H1 (cell line): ENCODE data around the gene ZBED1. TPM values are rescaled to one million over a fixed set of nuclear protein-coding genes. Genes with fewer than 3 reads are reported as not detected.

ENCODE experiments used
- CTCF ChIA-PET: fragments of 300-600 bp; sonication (Branson Sonifier 250); formaldehyde crosslinking; loops from one replicate; lab custom pipeline; 2021; ENCODE audit not compliant: partially characterized antibody; lab: Charles Lee
- POLR2A ChIA-PET: fragments of 300-600 bp; sonication (Branson Sonifier 250); formaldehyde crosslinking; loops from one replicate; lab custom pipeline; 2021; ENCODE audit warnings: inconsistent platforms; ENCODE audit not compliant: partially characterized antibody; lab: Charles Lee
- DNase-seq, 2 experiments: peaks; one replicate each; pipeline versions ENCODE4 v3.0.0 to v3.0.0-alpha.2; 2010 to 2022; ENCODE audit warnings: low spot score in 2 of 2, low read depth in 1 of 2, mixed read lengths in 1 of 2
- FAIRE-seq: peaks from 2 replicates; lab custom pipeline; 2011; peaks lifted over from hg19 to GRCh38; lab: Jason Lieb, UNC
- H2AFZ ChIP-seq: 2 replicates; pipeline ENCODE4 v1.8.1; 2012; ENCODE audit warnings: low read length, inconsistent platforms
- H2AK5ac ChIP-seq: 2 replicates; pipeline ENCODE4 v1.6.1; 2013; ENCODE audit warnings: low read depth, low read length
- H2BK120ac ChIP-seq: replicated peaks from 2 replicates; pipeline ENCODE3; 2013; ENCODE audit warnings: low read depth, low read length, inconsistent platforms
- H2BK12ac ChIP-seq: 2 replicates; pipeline ENCODE4 v1.6.1; 2013; ENCODE audit warnings: low read depth, low read length
- H2BK15ac ChIP-seq: 2 replicates; pipeline ENCODE4 v1.6.1; 2013; ENCODE audit warnings: low read length
- H2BK20ac ChIP-seq: 2 replicates; pipeline ENCODE4 v1.6.1; 2013; ENCODE audit warnings: low read length
- H2BK5ac ChIP-seq: 2 replicates; pipeline ENCODE4 v1.6.1; 2013; ENCODE audit warnings: low read depth, low read length
- H3K14ac ChIP-seq: 2 replicates; pipeline ENCODE4 v1.6.1; 2013; ENCODE audit warnings: inconsistent platforms; ENCODE audit not compliant: insufficient read length
- H3K18ac ChIP-seq: 2 replicates; pipeline ENCODE4 v1.6.1; 2013; ENCODE audit warnings: low read length; ENCODE audit errors: extremely low read depth
- H3K23ac ChIP-seq: 2 replicates; pipeline ENCODE4 v1.6.1; 2013; ENCODE audit warnings: inconsistent platforms; ENCODE audit not compliant: insufficient read length
- H3K23me2 ChIP-seq: 2 replicates; pipeline ENCODE4 v1.6.1; 2013; ENCODE audit warnings: low read depth, low read length
- H3K27ac ChIP-seq: 2 replicates; pipeline ENCODE4 v1.6.1; 2011; ENCODE audit warnings: low read depth, low read length, inconsistent platforms
- H3K27me3 ChIP-seq, 4 experiments: replicated peaks in 1 of 4; 1 replicate in 1 of 4; 2 replicates in 3 of 4; pipeline versions ENCODE4 v1.6.1 to v1.8.1; 2011 to 2013; ENCODE audit warnings: low read length in 3 of 4, mild to moderate bottlenecking in 3 of 4, inconsistent platforms in 2 of 4, mixed read lengths in 2 of 4, moderate library complexity in 1 of 4; ENCODE audit not compliant: control insufficient read depth in 3 of 4, insufficient read depth in 3 of 4; ENCODE audit errors: extremely low read depth in 1 of 4
- H3K36me3 ChIP-seq, 4 experiments: 2 replicates each; pipeline versions ENCODE4 v1.6.1 to v1.8.1; 2011 to 2013; ENCODE audit warnings: mild to moderate bottlenecking in 4 of 4, low read length in 3 of 4, moderate library complexity in 2 of 4, control low read depth in 1 of 4, inconsistent platforms in 1 of 4; ENCODE audit not compliant: insufficient read depth in 4 of 4, control insufficient read depth in 2 of 4
- H3K4ac ChIP-seq: replicated peaks from 2 replicates; pipeline ENCODE3; 2013; ENCODE audit warnings: low read length, low read depth, mixed read lengths, inconsistent platforms; ENCODE audit not compliant: insufficient read length
- H3K4me1 ChIP-seq, 4 experiments: replicated peaks in 1 of 4; 1 replicate in 1 of 4; 2 replicates in 3 of 4; pipeline versions ENCODE4 v1.6.1 to v1.8.1; 2011 to 2013; ENCODE audit warnings: low read length in 3 of 4, inconsistent platforms in 2 of 4, mixed read lengths in 1 of 4; ENCODE audit not compliant: insufficient read depth in 4 of 4, control insufficient read depth in 3 of 4
- H3K4me2 ChIP-seq, 2 experiments: 2 replicates each; pipeline versions ENCODE4 v1.6.1 to v1.8.1; 2011 to 2013; ENCODE audit warnings: low read depth in 2 of 2, low read length in 2 of 2, control low read depth in 1 of 2, inconsistent platforms in 1 of 2, mild to moderate bottlenecking in 1 of 2; ENCODE audit not compliant: insufficient read depth in 1 of 2
- H3K4me3 ChIP-seq, 4 experiments: fragments of 200-600, 300-600 bp in 1 of 4; sonication (generic), shearing (Covaris generic), sonication (Bioruptor Twin) in 1 of 4; 2 replicates each; pipeline versions ENCODE4 v1.5.1 to v1.8.1; 2011 to 2016; ENCODE audit warnings: low read length in 4 of 4, low read depth in 3 of 4, control low read depth in 2 of 4, inconsistent platforms in 2 of 4, mild to moderate bottlenecking in 2 of 4, mixed read lengths in 1 of 4, moderate library complexity in 1 of 4; ENCODE audit not compliant: insufficient read depth in 2 of 4; ENCODE audit errors: extremely low read depth in 1 of 4
- H3K56ac ChIP-seq: replicated peaks from 2 replicates; pipeline ENCODE3; 2013; ENCODE audit warnings: low read depth, mild to moderate bottlenecking, mixed read lengths, low read length, inconsistent platforms; ENCODE audit not compliant: insufficient read length
- H3K79me1 ChIP-seq: 2 replicates; pipeline ENCODE4 v1.6.1; 2013; ENCODE audit warnings: low read depth, low read length, control low read depth
- H3K79me2 ChIP-seq, 2 experiments: 2 replicates each; pipeline versions ENCODE4 v1.6.1 to v1.8.1; 2012 to 2013; ENCODE audit warnings: low read length in 2 of 2, mild to moderate bottlenecking in 2 of 2, inconsistent platforms in 1 of 2; ENCODE audit not compliant: insufficient read depth in 2 of 2, control insufficient read depth in 1 of 2
- H3K9ac ChIP-seq, 4 experiments: replicated peaks in 1 of 4; 1 replicate in 1 of 4; 2 replicates in 3 of 4; pipeline versions ENCODE4 v1.6.1 to v1.8.1; 2011 to 2013; ENCODE audit warnings: low read depth in 3 of 4, low read length in 3 of 4, control low read depth in 2 of 4, mild to moderate bottlenecking in 2 of 4, moderate library complexity in 2 of 4, inconsistent platforms in 1 of 4; ENCODE audit errors: extremely low read depth in 1 of 4
- H3K9me3 ChIP-seq, 2 experiments: 2 replicates each; pipeline versions ENCODE4 v1.6.1 to v1.8.1; 2012 to 2013; ENCODE audit warnings: mild to moderate bottlenecking in 2 of 2, moderate library complexity in 2 of 2, control low read depth in 1 of 2, inconsistent platforms in 1 of 2, low read depth in 1 of 2, low read length in 1 of 2, mixed read lengths in 1 of 2; ENCODE audit not compliant: insufficient read depth in 2 of 2
- H4K20me1 ChIP-seq, 2 experiments: replicated peaks in 1 of 2; 2 replicates each; pipeline versions ENCODE3 to v1.8.1; 2011 to 2013; ENCODE audit warnings: inconsistent platforms in 2 of 2, low read length in 2 of 2, mild to moderate bottlenecking in 1 of 2; ENCODE audit not compliant: insufficient read depth in 2 of 2, control insufficient read depth in 1 of 2
- H4K5ac ChIP-seq: 2 replicates; pipeline ENCODE4 v1.6.1; 2013; ENCODE audit warnings: low read length, low read depth, mixed read lengths, inconsistent platforms; ENCODE audit not compliant: insufficient read length
- H4K8ac ChIP-seq: 2 replicates; pipeline ENCODE4 v1.8.0; 2013; ENCODE audit warnings: mild to moderate bottlenecking, moderate library complexity, low read length, inconsistent platforms; ENCODE audit not compliant: insufficient read depth; ENCODE audit errors: extremely low read depth
- H4K91ac ChIP-seq: replicated peaks from 2 replicates; pipeline ENCODE3; 2013; ENCODE audit warnings: low read length, mixed read lengths, inconsistent platforms; ENCODE audit not compliant: insufficient read length
- BRCA1 ChIP-seq: IDR thresholded peaks from 2 replicates; pipeline ENCODE4 v1.6.1; 2012; ENCODE audit warnings: low read depth, low read length, improper control_type of control experiment
- CTBP2 ChIP-seq: IDR thresholded peaks from 2 replicates; pipeline ENCODE4 v1.7.0; 2011; ENCODE audit warnings: borderline replicate concordance, mild to moderate bottlenecking, moderate library complexity, mixed read lengths, low read length; ENCODE audit not compliant: insufficient read depth, insufficient read length
- GABPA ChIP-seq: IDR thresholded peaks from 2 replicates; pipeline ENCODE4 v1.6.1; 2011; ENCODE audit warnings: mild to moderate bottlenecking, low read length, moderate library complexity, borderline replicate concordance; ENCODE audit not compliant: insufficient read depth
- GTF2F1 ChIP-seq: IDR thresholded peaks from 2 replicates; pipeline ENCODE4 v1.6.1; 2012; ENCODE audit warnings: low read depth, low read length, improper control_type of control experiment, borderline replicate concordance
- HDAC2 ChIP-seq, 2 experiments: fragments of 300-600 bp in 1 of 2; sonication (generic) in 1 of 2; IDR thresholded peaks; 2 replicates each; pipeline ENCODE4 v1.6.1; 2011 to 2012; ENCODE audit warnings: low read depth in 2 of 2, low read length in 2 of 2, mild to moderate bottlenecking in 2 of 2, moderate library complexity in 2 of 2, borderline replicate concordance in 1 of 2, inconsistent platforms in 1 of 2
- JUN ChIP-seq: IDR thresholded peaks from 2 replicates; pipeline ENCODE4 v1.6.1; 2011; ENCODE audit warnings: low read depth, mild to moderate bottlenecking, improper control_type of control experiment, low read length
- KDM4A ChIP-seq: IDR thresholded peaks from one replicate; pipeline ENCODE4 v1.7.1; 2012; ENCODE audit warnings: low read depth, mild to moderate bottlenecking, moderate library complexity, low read length, inconsistent platforms; ENCODE audit not compliant: severe bottlenecking
- POU5F1 ChIP-seq: IDR thresholded peaks from 2 replicates; pipeline ENCODE4 v1.6.1; 2011; ENCODE audit warnings: low read depth, mild to moderate bottlenecking, low read length, moderate library complexity
- SIRT6 ChIP-seq: IDR thresholded peaks from one replicate; pipeline ENCODE4 v1.7.1; 2012; ENCODE audit warnings: low read length, inconsistent platforms
- SIX5 ChIP-seq: IDR thresholded peaks from 2 replicates; pipeline ENCODE4 v1.6.1; 2011; ENCODE audit warnings: mild to moderate bottlenecking, low read depth, low read length
- SP1 ChIP-seq: IDR thresholded peaks from 2 replicates; pipeline ENCODE4 v1.6.1; 2011; ENCODE audit warnings: low read depth, low read length
- SP2 ChIP-seq: IDR thresholded peaks from 2 replicates; pipeline ENCODE4 v1.6.1; 2012; ENCODE audit warnings: mild to moderate bottlenecking, low read length, inconsistent platforms
- TBP ChIP-seq: IDR thresholded peaks from 2 replicates; pipeline ENCODE4 v1.6.1; 2011; ENCODE audit warnings: low read depth, low read length, improper control_type of control experiment
- TEAD4 ChIP-seq: IDR thresholded peaks from 2 replicates; pipeline ENCODE4 v1.6.1; 2012; ENCODE audit warnings: low read depth, low read length, inconsistent platforms, mixed read lengths
- YY1 ChIP-seq: IDR thresholded peaks from 2 replicates; pipeline ENCODE4 v1.6.1; 2011; ENCODE audit warnings: low read depth, mild to moderate bottlenecking, low read length
- ZNF274 ChIP-seq: IDR thresholded peaks from 2 replicates; pipeline ENCODE4 v1.7.0; 2012; ENCODE audit warnings: low read length, borderline replicate concordance; ENCODE audit errors: extremely low read depth
- WGBS, 2 experiments: shearing (Covaris generic) in 1 of 2; methylation state at CpG; one replicate each; pipeline versions ENCODE4 v1.1.6 to v1.1.7; 2013 to 2015; ENCODE audit warnings: low lambda C conversion rate in 2 of 2, mixed read lengths in 2 of 2, inconsistent platforms in 1 of 2, low coverage in 1 of 2, missing lambda C conversion rate in 1 of 2; ENCODE audit not compliant: insufficient replicate concordance in 2 of 2, insufficient coverage in 1 of 2, insufficient read length in 1 of 2; ENCODE audit errors: extremely low coverage in 1 of 2, missing lambda C conversion rate in 1 of 2; 5-methylcytosine and 5-hydroxymethylcytosine counted together
- polyA plus RNA-seq, 7 experiments: library from polyadenylated mRNA; depleted of rRNA in 3 of 7; stranded (reverse) in 5 of 7; unstranded in 2 of 7; fragments of >200 nt in 5 of 7; fragments of 200-250 nt in 2 of 7; gene quantifications; 1 replicate in 5 of 7; 2 replicates in 1 of 7; 4 replicates in 1 of 7; pipeline versions ENCODE4 v1.2.1 to v1.2.3, GENCODE V29; 2011 to 2013; ENCODE audit warnings: missing spikeins in 2 of 7, mixed read lengths in 2 of 7
- total RNA-seq: library from RNA; stranded (reverse); fragmentation: NEBNext Ultra II Directional; extraction: Animal tissue kit (Norgen Biotek cat#: 25700); gene quantifications from 2 replicates; pipeline ENCODE4 v1.2.1, GENCODE V29; 2021

The ZBED1 gene
- total and polyA plus RNA-seq, 2 of the 8 experiments (the other 6 are each of a cell fraction or from before 2014, with no cell fraction given): 28.5 to 45.8 TPM

- H3K23me2 ChIP-seq: no peaks in the 10 kb centered on the region
- H3K79me2 ChIP-seq: peaks cover 0 to 88% of the 10 kb centered on the region in 2 experiments
- TF ChIP-seq SP1: no peak
- no peak for TF ChIP-seq YY1
- no peak for TF ChIP-seq BRCA1
- TF ChIP-seq ZNF274: no peak
- TF ChIP-seq SIRT6: no peak
- TF ChIP-seq GTF2F1: no peak
- TF ChIP-seq TEAD4: no peak
- no peak for TF ChIP-seq KDM4A
- no peak for TF ChIP-seq TBP
- no peak for TF ChIP-seq GABPA
- TF ChIP-seq POU5F1: no peak
- TF ChIP-seq JUN: no peak
- no peak for TF ChIP-seq SP2
- TF ChIP-seq HDAC2 (IDR thresholded peaks at IDR 0.05; ENCODE audit: borderline replicate concordance in 1 of 2, low read depth in 2 of 2, low read length in 2 of 2): no peak
- TF ChIP-seq SIX5: no peak
- TF ChIP-seq CTBP2: no peak
- CTCF ChIA-PET: no interaction called here
- H3K23ac ChIP-seq: no peak overlapping the region
- no peak for FAIRE-seq
- H3K9me3 ChIP-seq: peaks cover 30 to 33% of the 10 kb centered on the region in 2 experiments
- H3K18ac ChIP-seq: no peak overlapping the region
- peaks cover 15% of the 10 kb centered on the region for H3K79me1 ChIP-seq
- WGBS, 2 experiments: 85% methylated on average over 5 of the region's 5 CpGs; no CpG with 5 or more reads in 1 of the 2 experiments
- H4K8ac ChIP-seq: no peak overlapping the region
- no peak overlapping the region for H4K91ac ChIP-seq
- H3K4me3 ChIP-seq: no peak overlapping the region
- peaks cover 0 to 28% (median 9%) of the 10 kb centered on the region in 4 experiments; a peak in 4 of 8 replicates for H3K36me3 ChIP-seq
- H3K56ac ChIP-seq: no peak overlapping the region
- no peak overlapping the region for H3K27ac ChIP-seq
- no peak overlapping the region for H2BK15ac ChIP-seq
- H3K4me2 ChIP-seq: no peak overlapping the region
- no peak overlapping the region for H2BK5ac ChIP-seq
- H2BK20ac ChIP-seq: no peak overlapping the region
- H2AFZ ChIP-seq: no peak overlapping the region
- DNase-seq: no peak
- POLR2A ChIA-PET: no interaction called here
- no peak overlapping the region for H3K14ac ChIP-seq
- no peak overlapping the region for H3K4ac ChIP-seq
- H3K27me3 ChIP-seq: no peaks in the 10 kb centered on the region; a peak in 1 of 7 replicates
- no peak overlapping the region for H2AK5ac ChIP-seq
- H3K4me1 ChIP-seq: peaks cover 0 to 10% (median 2%) of the 10 kb centered on the region in 4 experiments; a peak in 5 of 7 replicates
- H3K9ac ChIP-seq: no peak overlapping the region
- no peak overlapping the region for H2BK120ac ChIP-seq
- H2BK12ac ChIP-seq: no peak overlapping the region
- H4K20me1 ChIP-seq: peaks cover 0 to 3% of the 10 kb centered on the region in 2 experiments
- no peak overlapping the region for H4K5ac ChIP-seq
Observed at GRCh38 chrX:2462074-2462473, 38.7 kb downstream of the ZBED1 start.
